Urothelium cell line (cell line): ENCODE data around the gene CEACAM1.
"Not testable (repeated sequence)": the region's sequence is repeated elsewhere in the genome, so short reads cannot be mapped to it uniquely, and the experiment has no call there.

ENCODE experiments used
- DNase-seq: peaks from one replicate; pipeline ENCODE4 v3.0.0; 2011; ENCODE audit warnings: low spot score, mixed read lengths
- FAIRE-seq: peaks from 2 replicates; lab custom pipeline; 2011; peaks lifted over from hg19 to GRCh38; lab: Jason Lieb, UNC

CEACAM1 gene

DNA sequence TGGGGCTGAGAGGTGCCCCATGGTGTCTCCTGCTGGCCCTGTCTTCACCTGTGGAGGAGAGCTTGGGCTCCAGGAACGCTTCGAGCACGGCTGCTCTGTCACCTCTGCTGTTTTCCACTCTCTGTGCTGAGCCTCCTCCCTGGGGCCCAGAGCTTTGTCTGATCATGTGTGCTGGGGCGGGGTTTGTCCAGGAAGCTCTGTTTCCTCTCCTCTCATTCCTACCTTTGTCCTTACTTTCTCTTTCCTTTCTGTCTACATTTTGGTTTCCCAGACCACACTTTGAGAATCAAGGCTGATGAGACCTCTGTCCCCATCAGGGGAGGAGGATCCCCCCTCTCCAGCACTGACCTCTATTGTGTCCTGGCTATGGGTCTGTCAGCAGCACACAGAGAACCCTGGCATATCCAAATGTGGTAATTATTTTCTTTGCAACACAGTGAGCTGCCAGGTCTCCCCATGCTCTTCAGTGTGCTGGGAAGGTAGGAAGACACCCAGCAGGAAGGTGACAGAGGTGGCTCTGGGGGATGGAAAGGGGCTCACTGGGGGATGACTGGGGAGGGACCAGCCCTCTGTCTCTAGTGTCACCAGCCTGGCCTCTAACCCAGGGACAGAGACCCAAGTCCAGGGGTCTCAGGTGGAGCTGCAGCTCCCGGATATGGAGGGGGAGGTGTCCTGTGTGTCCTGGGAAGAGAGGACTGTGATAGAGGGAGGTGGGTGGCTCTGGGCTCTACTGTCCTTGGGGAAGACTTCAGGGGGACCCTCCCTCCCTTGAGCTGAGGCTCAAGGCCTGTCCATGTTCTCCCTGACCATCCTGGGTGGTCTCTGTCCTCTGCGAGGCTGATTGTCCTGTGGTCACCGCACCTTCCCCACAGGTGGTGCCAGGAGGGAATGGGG, at the start of gene CEACAM1:
Gene CEACAM1, minus strand, starts transcription at position 128 of the 894 bp plus-strand sequence. Its CDS starts 107 bp downstream, at position 21.
- DNase-seq = no peak
- FAIRE-seq = no peak

DNA sequence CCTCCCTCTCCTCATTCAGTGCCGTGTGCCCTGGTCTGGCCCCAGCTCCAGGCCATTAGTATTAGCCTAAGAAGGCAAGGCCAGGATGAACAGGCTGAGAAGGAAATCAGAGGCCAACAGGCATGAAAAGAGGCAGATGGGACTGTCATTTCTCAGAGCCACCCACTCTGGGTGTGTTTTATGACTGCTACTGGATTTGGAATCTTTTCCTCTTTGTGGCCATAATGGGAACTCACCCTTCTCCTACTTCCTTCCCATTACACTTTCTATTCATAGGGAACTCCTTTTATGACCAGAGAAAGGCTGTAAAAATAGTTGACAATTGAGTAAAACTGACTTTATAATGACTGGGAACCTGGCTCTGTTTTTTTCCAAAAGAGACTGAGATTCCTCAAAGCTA, 48.7 kb upstream of the CEACAM1 start:
- FAIRE-seq = no peak
- DNase-seq = no peak

DNA sequence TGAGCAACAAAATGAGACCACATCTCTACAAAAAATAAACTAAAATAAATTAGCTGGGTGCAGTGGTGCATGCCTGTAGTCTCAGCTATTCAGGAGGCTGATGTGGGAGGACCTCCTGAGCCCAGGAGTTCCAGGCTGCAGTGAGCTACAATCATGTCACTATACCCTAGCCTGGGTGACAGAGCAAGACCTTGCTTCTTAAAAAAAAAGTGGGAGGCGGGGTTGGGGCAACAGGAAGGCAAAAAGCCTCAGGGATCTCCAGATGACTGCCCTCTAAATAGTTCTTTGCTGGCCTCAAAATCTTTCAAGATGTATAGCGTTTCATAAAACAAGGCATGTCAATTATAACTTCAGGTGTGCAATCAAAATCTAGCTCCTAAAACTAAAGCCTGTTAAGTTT, 48.0 kb upstream of the CEACAM1 start:
- no peak for FAIRE-seq

DNA sequence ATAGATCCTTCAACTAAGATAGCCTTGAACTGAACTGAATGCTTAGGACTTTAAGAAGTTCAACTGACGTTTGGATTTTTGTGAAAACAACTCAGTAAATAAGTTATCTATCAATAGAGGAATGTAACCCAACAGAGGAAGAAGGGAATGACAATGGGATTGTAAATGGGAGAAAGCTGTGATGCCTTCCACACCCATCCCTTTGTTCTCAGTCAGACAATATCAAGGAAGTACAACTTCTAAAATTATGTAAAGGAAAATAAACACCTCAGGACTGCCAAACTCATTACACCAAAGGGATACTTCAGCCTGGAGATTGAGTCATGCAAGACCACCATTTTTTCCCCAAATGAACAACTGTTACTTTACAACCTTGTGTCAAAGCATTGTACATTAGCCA, 45.4 kb upstream of the CEACAM1 start:
- FAIRE-seq (no peak), DNase-seq (no peak)

More for the DNA sequence above, 48.0 kb upstream of the CEACAM1 start:
- no peak for DNase-seq

DNA sequence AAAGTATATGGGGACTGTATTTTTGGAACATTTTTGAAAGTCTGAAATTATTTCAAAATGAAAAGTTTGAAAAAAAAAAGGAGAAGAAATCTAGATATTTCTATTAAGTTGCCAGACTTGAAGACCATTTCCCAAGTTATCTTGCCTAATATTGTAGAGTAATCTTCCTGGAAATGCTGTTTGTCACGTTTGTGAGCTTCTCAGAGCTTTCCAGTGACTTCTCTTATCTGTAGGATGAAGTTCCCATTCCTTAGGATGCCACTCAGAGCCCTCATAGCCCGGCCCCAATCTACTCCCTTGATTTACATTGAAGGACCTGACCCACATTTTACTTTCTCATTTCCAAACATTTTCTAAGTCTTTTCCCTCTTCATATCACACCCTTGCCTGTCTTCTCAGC, 42.8 kb upstream of the CEACAM1 start:
- no peak for DNase-seq
- no peak for FAIRE-seq

DNA sequence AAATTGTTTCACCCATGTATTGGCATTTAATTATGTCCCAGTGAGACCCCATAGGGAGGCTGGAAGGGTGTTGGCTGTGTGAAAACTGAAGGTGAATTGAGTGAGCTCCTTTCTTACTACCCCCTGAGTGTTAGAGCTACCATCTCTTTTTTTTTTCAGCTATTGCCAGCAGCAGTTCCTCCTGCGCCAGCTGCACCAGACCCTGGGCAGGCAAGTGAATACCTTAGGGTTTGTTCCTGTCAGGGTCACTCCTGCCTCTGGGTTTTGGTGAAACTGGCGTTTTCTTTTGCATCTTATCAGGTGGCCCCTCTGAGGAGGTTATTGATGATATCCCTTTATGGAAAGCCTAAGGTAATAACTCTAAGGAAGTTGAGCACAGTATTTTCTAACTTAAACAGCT, 40.9 kb upstream of the CEACAM1 start:
- no peak for FAIRE-seq
- no peak for DNase-seq

DNA sequence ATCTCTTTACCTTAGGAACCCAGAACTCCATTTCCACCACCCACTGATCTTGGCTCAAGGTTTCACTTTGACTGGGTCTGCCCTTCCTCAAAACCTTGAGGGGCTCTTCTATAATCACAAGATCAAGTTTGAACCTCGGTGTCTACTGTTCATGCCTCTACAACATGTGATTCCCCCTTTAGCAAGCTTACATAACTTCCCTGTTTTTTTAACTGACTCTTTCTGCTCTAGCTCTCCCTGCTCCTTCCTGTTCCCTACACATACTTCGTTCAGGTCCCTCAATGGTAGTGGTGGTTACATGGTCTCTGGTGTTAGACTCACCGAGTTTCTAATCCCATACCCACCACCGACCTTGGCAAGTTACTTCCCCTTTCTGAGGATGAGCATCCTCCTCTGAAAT, 39.7 kb upstream of the CEACAM1 start:
- no peak for FAIRE-seq
- no peak for DNase-seq

DNA sequence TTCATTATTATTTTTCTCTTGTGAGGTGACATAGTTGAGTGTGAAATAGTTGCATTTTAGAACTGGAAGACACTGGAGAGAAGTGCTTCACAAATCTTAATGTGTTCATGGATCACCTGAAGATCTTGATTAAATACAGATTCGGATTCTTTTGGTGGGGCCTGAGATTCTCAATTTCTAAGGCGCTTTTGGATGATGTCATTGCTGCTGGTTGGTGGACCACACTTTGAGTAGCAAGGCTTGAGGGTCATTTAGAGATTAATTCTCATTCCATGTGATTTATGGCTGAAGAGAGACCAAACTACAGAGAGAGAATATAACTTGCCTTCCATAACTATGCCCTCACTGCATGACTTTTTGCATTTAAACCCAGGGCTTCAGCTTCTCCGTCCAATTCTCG, 39.3 kb upstream of the CEACAM1 start:
- no peak for FAIRE-seq
- DNase-seq = no peak

DNA sequence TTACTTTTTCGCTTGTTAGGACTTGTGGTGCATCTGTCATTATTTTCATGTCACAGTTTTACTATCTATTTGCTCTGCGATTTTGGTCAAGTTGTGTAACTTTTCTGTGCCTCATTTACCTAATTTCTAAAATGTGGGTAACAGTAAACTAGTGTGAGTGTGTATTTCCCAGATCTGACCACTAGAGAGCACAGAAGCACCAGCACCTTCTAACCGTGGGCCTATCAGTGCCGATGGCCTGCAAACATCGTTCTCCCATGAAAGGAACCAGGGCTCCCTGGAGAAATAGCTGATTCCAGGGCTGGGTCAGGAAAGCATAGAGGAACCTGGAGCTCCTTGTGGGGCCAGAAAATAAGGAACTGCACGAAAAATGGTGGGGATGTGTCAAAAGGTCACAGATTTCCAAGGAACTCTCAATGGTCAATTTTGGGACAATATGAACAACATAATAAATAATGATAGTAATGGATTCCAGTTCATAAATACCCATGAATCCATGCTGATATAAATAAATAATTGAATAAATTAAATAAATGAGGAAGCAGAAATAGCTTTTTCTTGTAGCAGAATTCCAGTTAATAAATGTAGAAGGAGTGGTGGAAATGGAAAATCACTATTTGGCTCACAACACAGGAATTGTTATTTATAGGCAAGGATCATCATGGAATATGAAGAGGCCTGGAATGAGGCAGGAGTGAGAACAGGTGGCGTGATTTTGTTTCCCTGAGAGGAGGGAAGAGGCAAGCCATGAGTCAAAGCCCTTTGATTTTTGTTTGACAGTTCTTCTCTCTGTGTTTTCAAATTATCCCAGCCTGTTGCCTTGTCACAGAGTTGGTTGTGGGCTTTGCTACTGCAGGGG, 35.3 kb upstream of the CEACAM1 start:
- peak; percentile 72 for DNase-seq
- FAIRE-seq = peak; percentile 72

DNA sequence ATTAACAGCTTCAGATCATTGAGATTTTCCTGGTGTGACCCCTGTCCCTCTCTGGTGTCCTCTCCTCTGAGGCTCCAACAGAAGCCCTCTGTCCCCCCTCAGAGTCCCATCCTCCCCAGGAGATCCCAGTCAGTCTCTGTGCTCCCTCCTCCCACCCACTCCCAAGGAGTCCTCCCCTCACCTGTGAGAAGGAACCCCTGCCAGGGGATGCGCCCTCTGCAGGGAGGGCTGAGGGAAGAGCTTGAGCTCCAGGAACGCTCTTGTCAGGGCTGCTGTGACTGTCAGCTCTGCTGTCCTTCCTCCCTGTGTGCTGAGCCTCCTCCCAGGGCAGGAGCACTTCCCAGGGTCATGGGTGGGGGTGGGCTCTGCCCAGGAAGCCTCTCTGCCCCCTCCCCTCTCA, 33.2 kb upstream of the CEACAM1 start:
- FAIRE-seq = no peak
- no peak for DNase-seq

DNA sequence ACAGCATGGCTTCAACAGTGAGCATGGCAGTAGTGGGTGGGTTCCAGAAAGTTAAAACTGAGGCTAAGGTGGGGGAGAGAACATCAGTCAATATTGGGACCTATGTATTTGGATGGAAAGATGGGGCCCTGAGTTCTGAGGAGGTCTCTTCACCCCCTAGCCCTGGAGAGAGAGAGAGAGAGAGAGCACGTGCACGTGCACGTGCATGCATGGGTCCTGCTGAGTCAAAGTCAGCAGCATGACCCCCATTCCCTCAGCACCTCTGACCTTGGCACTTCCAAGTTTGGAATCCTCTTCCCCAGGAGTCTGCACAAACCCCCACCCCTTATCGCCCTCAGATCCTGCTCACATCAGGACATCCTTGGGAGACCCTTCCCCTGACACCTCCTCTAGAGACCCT, 32.5 kb upstream of the CEACAM1 start:
- FAIRE-seq (no peak), DNase-seq (no peak)

DNA sequence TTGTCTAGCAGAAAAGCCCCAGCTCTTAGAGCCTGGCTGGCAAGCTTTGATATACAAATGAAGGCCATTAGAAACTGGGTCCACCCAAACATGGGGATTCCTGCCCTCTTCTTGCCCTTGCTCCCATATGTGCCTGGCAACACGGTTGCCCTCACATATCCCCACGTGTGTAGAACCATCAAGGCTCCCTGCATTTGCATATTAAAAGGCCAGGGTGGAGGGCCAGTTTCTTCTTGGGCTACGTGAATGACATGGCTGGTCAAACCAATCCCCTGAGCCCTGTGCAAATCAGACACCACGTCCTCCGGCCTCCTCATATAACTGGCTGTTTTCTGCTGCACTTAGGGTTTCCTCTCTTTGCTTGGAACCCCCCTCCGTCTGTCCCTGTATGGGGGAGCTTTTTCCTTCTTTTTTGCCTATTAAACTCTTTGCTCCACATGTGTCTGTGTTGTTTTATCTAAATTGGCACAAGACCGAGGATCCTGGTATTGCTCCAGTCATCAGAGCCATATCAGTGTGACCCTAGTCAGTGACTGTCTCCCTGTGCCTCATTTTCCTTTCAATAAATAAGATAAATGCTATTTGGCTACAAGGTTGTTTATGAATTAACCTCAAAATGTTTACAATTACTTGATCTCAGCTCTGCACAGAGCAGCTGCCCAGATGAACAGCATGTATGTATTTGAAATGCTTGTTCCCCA, 30.3 kb upstream of the CEACAM1 start:
- FAIRE-seq (no peak), DNase-seq (no peak)

DNA sequence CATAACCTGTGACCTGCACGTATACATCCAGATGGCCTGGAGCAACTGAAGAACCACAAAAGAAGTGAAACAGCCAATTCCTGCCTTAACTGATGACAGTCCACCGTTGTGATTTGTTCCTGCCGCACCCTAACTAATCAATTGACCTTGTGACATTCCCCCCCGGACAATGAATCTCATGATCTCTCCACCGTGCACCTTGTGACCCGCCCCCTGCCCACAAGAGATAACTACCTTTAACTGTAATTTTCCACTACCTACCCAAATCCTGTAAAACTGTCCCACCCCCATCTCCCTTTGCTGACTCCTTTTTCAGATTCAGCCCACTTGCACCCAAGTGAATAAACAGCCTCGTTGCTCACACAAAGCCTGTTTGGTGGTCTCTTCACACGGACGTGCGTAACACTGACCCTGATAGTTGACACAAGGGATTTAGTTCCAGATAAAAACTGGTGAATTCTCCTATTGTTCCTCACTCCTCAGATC, 29.1 kb upstream of the CEACAM1 start:
- DNase-seq = not testable (repeated sequence)

DNA sequence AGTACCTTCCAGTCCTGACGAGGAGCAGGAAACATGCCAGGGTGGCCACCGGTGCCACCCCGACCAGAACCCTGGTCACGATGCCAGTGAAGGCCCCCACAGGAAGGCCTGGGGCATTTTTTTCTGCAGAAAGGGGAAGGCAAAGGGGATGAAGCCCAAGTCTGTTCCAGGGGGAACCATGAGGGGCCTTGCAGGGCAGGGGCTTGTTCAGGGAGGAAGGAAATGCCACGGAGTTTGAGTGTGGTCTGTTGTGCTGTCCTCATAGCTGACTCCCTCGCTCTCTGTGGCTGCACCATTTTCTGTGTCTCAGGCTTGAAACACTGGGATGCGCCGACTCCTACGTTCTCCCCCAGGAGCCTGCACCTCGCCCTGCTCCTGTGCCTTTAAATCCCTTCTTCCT, 27.5 kb upstream of the CEACAM1 start:
- no peak for FAIRE-seq
- no peak for DNase-seq

More for the DNA sequence above, 29.1 kb upstream of the CEACAM1 start:
- not testable (repeated sequence) for FAIRE-seq

DNA sequence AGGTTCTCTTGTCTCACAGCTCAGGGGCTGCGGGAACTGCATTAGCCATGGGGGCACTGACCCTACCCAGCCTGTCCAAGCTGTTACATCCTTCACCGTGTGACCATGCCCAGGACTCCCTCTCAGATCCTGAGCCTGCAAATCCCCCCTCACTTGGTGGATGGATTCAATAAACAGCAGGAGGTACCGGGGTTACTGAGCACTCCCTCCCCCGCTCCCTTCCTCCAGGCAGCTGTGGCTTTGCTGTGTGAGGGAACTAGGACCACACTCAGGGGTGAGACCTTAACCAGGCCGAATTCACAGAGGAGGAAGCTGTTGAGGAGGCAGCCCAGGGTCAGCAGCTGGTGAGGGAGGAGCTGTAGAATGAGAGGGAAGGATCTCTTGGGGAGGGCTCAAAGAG, 27.0 kb upstream of the CEACAM1 start:
- DNase-seq = no peak
- no peak for FAIRE-seq

DNA sequence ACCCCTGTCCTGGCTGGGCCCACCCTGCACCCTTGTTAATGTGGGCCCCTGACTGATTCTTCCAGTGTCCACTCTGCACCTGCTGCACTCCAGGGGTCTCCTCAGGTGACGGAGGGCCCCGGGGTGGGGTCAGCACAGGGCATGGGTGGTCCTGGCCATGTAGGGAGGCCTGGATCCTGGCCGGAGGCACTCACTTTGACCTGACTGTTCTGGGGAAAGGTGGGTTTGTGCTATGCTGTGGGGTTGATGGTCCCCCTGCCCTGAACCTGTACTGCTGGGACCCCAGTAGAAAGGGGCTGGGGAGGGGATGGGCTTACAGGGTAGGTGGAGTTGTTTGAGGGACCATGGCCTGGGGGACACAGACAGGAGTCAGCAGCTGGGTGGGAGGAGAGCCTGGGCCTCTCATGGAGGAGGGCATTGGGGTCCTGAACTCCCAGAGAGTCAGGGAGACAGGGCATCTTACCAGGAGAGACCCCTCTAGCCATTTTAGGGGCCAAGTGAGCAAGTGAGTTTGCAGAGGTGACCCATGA, 25.8 kb upstream of the CEACAM1 start:
- FAIRE-seq (no peak), DNase-seq (no peak)

DNA sequence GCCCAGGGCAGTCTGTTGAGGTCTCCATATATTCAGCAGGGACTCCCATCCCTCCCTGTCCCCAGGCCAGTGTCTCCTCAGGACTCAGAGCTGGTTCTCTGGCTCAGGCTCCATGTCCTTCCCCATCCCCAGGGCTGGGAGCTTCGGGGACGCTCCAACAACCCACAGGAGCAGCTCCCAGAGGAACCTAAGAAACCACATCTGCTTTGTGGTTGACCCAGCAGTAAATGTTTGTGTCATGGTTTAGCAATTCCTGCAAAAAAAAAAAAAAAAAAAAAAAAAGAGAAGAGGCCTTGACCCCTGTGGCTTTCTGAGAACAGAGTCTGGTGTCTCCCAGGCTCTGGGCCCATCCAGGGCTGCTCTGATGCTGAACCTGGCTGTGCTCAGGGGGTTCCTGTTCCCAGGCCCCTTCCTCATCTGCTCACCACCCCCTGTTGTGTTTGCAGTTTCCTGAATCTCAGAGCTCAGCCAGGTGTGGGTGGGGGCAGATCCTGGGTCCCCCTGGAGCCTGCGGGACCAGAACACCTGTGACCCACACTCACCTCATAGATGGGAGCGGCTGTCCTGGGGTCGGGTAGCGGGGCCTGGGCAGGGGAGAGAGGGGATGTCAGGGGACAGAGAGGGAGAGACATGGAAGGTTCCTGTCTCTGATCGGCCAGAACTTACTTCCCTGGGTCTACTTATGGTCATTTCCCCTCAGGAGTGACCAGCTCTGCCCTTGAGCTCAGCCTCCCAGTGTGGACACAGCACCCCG, 25.2 kb upstream of the CEACAM1 start:
- DNase-seq (peak; percentile 73), FAIRE-seq (no peak)

DNA sequence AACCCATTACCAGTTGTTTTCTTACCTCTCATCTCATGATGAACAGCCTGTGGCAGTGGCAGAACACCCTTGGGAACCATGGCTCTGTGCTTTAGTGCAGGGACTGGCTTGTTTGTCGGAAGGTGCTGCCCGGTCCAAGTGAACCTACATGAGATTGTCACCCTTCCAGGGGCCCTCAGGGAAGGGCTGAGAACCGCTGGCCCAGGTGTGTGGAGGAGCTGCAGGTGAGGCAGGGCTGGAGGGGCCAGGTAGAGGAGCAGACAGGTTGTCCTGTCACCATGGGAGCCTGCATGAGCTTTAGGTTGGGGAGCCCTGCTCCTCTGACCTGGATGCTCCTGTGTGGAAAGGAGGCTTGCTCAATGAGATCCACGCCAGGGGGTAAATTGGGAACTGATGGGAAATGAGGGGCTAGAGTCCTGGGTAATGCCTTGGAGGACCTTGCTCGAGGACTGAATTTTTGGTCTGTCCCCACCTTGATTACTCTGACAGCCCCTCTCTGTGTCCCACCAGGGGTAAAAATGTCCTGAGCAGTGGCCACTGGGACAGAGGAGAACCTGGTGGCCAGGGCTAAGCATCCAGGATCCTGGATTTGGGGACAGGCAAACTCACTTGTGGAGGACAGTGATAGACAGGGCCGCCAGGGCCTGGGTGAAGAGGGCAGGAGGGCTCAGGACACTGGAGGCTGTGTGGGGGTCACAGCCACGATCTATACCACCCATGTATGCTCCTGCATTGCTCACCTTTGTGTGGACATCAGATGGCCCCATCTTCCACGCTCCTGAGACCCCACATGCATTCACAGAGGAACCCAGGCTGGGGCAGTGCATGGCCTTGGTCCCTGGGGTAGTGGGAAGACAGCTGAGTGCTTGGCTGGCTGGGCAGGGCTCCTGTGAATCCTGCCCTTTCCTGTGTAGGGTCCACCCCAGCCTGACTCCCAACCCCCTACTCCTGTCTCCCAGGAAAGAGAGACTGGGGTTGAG, 24.1 kb upstream of the CEACAM1 start:
- no peak for FAIRE-seq

DNA sequence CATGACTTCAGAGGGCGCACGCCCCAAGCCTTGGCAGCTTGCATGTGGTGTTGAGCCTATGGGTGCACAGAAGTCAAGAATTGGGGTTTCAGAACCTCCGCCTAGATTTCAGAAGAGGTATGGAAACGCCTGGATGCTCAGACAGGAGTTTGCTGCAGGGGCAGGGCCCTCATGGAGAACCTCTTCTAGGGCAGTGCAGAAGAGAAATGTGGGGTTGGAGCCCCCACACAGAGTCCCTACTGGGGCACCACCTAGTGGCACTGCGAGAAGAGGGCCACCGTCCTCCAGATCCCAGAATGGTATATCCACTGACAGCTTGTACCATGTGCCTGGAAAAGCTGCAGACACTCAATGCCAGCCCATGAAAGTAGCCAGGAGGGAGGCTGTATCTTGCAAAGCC, 22.2 kb upstream of the CEACAM1 start:
- DNase-seq, FAIRE-seq: not testable (repeated sequence)

More for the DNA sequence above, 24.1 kb upstream of the CEACAM1 start:
- no peak for DNase-seq
